ENCODE results near the gene WDR31. TPM values are rescaled to one million over a fixed set of nuclear protein-coding genes. Genes with fewer than 3 reads are reported as not detected.

The WDR31 gene
- total and polyA plus RNA-seq, 7 donors, result 0.66 to 6.9 (median 1.7) TPM

DNA sequence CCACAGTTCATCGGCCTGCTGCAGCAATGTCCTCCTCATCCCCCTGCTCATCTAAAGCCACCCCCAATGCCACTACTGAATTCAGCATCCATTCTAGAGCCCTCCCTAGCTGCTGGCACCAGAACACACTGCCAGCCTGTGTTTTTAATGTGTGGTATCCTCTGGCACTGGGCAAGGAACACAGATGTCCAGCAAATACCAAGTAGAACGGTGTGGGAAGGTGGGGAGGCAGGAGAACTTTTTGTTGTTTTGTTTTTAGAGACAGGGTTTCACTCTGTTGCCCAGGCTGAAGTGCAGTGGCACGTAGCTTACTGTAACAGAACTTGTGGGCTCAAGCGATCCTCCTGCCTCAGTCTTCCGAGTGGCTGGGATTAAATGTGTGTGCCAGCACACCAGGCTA, 32.0 kb upstream of the WDR31 start:
- no peak for ATAC-seq
- H3K9me3 ChIP-seq, result no peaks in the 10 kb centered on the region
- no peak overlapping the region for H3K27ac ChIP-seq
- intact Hi-C loops (cut with DNase I), result no loop called here
- 60 to 82% (median 69%) methylated on average over 5 of the region's 5 CpGs for WGBS, 3 donors
- H3K4me1 ChIP-seq, result peaks cover 3% of the 10 kb centered on the region
- H3K4me3 ChIP-seq, result no peak overlapping the region
- peaks cover 7 to 29% of the 10 kb centered on the region in 2 donors for H3K36me3 ChIP-seq (ENCODE audit: insufficient read depth in 1 of 2, low read depth in 1 of 2)
- TF ChIP-seq, protein P1, sequence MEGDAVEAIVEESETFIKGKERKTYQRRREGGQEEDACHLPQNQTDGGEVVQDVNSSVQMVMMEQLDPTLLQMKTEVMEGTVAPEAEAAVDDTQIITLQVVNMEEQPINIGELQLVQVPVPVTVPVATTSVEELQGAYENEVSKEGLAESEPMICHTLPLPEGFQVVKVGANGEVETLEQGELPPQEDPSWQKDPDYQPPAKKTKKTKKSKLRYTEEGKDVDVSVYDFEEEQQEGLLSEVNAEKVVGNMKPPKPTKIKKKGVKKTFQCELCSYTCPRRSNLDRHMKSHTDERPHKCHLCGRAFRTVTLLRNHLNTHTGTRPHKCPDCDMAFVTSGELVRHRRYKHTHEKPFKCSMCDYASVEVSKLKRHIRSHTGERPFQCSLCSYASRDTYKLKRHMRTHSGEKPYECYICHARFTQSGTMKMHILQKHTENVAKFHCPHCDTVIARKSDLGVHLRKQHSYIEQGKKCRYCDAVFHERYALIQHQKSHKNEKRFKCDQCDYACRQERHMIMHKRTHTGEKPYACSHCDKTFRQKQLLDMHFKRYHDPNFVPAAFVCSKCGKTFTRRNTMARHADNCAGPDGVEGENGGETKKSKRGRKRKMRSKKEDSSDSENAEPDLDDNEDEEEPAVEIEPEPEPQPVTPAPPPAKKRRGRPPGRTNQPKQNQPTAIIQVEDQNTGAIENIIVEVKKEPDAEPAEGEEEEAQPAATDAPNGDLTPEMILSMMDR (IDR thresholded peaks at IDR 0.05), result no peak
- DNase-seq, result no peak
- H3K27me3 ChIP-seq (ENCODE audit: insufficient read depth in 3 of 3, low read length in 2 of 3), result no peaks in the 10 kb centered on the region

DNA sequence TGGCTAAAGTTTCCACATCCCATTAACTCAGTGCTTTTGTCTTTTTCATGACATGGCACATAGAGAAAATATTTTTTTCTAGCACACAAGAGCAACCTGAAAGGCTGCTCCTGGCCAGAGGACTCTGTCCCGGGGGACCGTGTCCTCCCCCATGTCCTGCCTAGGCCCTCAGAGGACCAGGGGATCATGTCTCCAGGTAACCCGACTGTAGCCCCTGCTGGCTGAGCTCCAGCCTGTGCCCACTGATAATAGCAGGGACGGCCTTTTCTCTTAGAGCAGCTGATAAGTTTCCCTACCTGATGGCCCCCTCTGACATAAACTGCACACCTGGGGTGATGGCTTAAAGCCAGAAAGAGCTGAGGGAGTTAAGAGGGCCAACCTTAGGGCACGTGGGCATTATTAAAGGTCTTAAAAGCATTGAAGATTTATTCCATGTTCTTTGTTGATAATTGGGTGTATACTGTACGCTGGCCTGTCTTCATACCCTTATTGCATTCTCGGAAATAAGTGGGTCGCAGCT, 30.8 kb upstream of the WDR31 start:
- 77 to 83% (median 80%) methylated on average over 8 of the region's 8 CpGs for WGBS, 3 donors
- peaks cover 7 to 29% of the 10 kb centered on the region in 2 donors for H3K36me3 ChIP-seq (ENCODE audit: insufficient read depth in 1 of 2, low read depth in 1 of 2)
- intact Hi-C loops (cut with DNase I), result no loop called here
- H3K4me3 ChIP-seq, result no peak overlapping the region
- ATAC-seq (no peak), DNase-seq (no peak)
- TF ChIP-seq, protein P1 (IDR thresholded peaks at IDR 0.05), result no peak
- H3K4me1 ChIP-seq, result peaks cover 3% of the 10 kb centered on the region
- H3K27ac ChIP-seq, result no peak overlapping the region
- no peaks in the 10 kb centered on the region for H3K27me3 ChIP-seq (ENCODE audit: insufficient read depth in 3 of 3, low read length in 2 of 3)
- H3K9me3 ChIP-seq, result no peaks in the 10 kb centered on the region

DNA sequence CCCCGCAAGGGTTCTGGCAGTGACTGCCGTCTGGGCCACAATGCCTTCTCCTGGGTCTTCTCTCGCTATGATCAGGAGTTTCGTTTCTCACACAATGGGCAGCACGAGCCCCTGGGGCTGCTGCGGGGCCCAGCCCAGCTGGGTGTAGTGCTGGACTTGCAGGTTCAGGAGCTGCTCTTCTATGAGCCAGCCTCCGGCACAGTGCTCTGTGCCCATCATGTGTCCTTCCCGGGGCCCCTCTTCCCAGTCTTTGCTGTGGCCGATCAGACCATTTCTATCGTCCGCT, 29.7 kb upstream of the WDR31 start:
- Histone ChIP-seq H3K4me3 (no peak overlapping the region), H3K4me1 (no peaks in the 10 kb centered on the region), H3K27me3 (ENCODE audit: insufficient read depth in 3 of 3, low read length in 2 of 3) (no peaks in the 10 kb centered on the region), H3K27ac (no peak overlapping the region), H3K36me3 (ENCODE audit: insufficient read depth in 1 of 2, low read depth in 1 of 2) (peaks cover 7 to 23% of the 10 kb centered on the region in 2 donors), H3K9me3 (no peaks in the 10 kb centered on the region)
- TF ChIP-seq, protein P1 (IDR thresholded peaks at IDR 0.05), result no peak
- no peak for DNase-seq
- no peak for ATAC-seq
- intact Hi-C loops (cut with DNase I), result no loop called here
- WGBS, 3 donors, result 54 to 59% (median 57%) methylated on average over 11 of the region's 11 CpGs

DNA sequence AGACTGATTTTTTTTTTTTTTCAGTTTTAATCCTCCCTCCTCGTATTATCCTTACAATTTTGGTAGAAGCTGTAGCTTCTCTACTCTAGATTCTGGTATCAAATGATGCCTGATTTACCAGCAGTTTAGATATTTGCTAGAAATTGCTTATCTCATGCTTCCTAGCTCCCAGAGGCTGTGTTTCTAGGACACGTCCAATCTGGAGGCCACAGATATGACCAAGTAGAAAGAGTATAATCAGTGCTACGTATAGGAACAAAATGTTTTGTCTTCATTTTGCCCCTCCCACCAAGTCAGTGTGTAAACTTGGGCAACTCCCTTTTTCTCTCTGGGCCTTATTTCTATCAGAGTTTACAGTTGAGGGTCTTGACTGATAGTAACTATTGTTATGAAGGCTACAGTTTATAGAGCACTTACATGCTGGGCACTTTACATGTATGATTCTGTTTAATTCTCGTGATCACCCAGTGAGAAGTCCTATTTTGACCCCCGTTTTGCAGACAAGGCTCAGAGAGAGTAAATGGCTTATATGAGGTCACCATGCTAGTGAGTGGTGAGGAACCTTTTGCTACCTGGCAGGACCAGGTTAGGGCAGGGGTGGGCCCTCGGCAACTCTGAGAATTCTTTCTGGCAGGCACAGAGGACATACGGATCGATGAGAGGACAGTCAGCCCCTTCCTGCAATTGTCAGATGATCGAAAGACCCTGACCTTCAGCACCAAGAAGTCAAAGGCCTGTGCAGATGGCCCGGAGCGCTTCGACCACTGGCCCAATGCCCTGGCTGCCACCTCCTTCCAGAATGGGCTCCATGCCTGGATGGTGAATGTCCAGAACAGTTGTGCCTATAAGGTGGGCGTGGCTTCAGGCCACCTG, 29.1 kb upstream of the WDR31 start:
- Histone ChIP-seq H3K27ac (no peak overlapping the region), H3K27me3 (ENCODE audit: insufficient read depth in 3 of 3, low read length in 2 of 3) (no peaks in the 10 kb centered on the region), H3K9me3 (no peaks in the 10 kb centered on the region), H3K4me3 (no peak overlapping the region), H3K36me3 (ENCODE audit: insufficient read depth in 1 of 2, low read depth in 1 of 2) (peaks cover 7 to 17% of the 10 kb centered on the region in 2 donors), H3K4me1 (no peaks in the 10 kb centered on the region)
- intact Hi-C loops (cut with DNase I), result no loop called here
- ATAC-seq (peak in 3 of 4 donors; percentile 34 to 71 (median 55)), DNase-seq (no peak)
- TF ChIP-seq, protein P1 (IDR thresholded peaks at IDR 0.05), result no peak
- WGBS, 3 donors, result 48 to 59% (median 50%) methylated on average over 13 of the region's 13 CpGs
